Measurements from ENCODE around the gene EEFSEC.

DNA sequence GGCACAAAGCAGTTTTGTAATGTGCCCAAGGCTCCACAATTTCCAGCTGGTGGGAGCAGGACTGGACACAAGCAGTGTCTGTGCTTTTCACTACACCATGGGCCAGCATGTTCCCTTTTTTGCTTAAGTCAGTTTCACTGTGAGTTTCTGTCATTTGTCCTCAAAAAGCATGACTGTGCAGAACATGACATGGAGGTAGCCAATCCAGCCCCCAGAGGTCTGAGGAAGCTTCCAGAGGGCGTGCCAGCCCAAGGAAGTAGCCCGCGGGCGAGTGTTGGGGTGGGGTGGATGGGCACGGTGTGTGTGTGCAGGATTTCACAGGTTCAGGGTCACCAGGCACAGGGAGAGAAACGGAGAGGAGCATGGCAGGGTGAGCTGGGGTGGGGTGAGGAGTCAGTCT lies 8.0 kb upstream of the EEFSEC start:
- TF ChIP-seq, protein P1, sequence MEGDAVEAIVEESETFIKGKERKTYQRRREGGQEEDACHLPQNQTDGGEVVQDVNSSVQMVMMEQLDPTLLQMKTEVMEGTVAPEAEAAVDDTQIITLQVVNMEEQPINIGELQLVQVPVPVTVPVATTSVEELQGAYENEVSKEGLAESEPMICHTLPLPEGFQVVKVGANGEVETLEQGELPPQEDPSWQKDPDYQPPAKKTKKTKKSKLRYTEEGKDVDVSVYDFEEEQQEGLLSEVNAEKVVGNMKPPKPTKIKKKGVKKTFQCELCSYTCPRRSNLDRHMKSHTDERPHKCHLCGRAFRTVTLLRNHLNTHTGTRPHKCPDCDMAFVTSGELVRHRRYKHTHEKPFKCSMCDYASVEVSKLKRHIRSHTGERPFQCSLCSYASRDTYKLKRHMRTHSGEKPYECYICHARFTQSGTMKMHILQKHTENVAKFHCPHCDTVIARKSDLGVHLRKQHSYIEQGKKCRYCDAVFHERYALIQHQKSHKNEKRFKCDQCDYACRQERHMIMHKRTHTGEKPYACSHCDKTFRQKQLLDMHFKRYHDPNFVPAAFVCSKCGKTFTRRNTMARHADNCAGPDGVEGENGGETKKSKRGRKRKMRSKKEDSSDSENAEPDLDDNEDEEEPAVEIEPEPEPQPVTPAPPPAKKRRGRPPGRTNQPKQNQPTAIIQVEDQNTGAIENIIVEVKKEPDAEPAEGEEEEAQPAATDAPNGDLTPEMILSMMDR (conservative IDR thresholded peaks at IDR 0.05; ENCODE audit: low read depth in 2 of 2), result no peak
- no peak for TF ChIP-seq EZH2phosphoT487 (IDR thresholded peaks at IDR 0.05; ENCODE audit: unreplicated experiment)
- TF ChIP-seq EZH2 (IDR thresholded peaks at IDR 0.05; ENCODE audit: low read depth, unreplicated experiment), result no peak
- no peak for TF ChIP-seq POLR2AphosphoS5 (IDR thresholded peaks at IDR 0.05; ENCODE audit: low read depth)
